GM20000 (cell line): Measurements from ENCODE around the gene GFM1.
A peak's percentile ranks its signal among the peaks of the same experiment; 100 is the strongest.

Source experiments
- DNase-seq: peaks from one replicate; pipeline ENCODE4 v3.0.0; 2012; ENCODE audit warnings: low spot score
- CTCF ChIP-seq: IDR thresholded peaks from 2 replicates; pipeline ENCODE4 v1.5.1; 2012; ENCODE audit warnings: mild to moderate bottlenecking, control low read depth; ENCODE audit errors: extremely low read depth, missing control alignments

Gene GFM1

GRCh38 chr3:158642005-158642404, 2.3 kb upstream of the GFM1 start:
- no peak for TF ChIP-seq CTCF
- no peak for DNase-seq

DNA sequence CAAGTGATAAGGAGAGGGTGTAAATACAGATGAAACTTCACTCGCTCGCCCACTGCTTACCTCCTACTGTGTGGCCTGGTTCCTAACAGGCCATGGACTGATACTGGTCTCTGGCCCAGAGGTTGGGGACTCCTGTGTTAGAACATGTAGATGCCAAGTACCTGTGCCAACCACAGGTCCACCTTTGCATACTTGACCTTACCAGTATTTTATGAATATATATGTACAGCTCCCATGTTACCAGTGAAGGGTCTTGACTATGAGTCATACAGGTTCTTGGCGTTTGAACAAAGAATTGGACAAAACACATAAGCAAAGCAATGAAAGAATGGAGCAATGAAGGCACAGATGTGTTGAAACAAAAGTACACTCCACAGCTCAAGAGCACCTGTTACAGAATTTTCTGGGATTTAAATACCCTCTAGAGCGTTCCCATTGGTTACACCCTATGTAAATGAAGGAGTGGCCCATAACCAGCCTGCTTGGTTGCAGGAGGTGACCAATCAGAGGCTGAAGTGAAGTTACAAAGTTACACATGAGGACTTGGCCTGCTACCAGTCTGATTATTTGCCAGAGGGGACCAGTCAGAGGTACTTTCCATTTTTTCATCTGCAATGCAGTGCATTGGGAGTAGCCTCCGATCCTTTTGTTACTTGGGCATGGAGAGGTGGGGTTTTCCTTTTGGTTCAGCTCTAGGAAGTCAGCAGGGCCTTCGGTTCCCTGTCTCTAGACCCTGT, 1.7 kb upstream of the GFM1 start:
- TF ChIP-seq CTCF: no peak
- no peak for DNase-seq

GRCh38 chr3:158649791-158650190, 5.5 kb downstream of the GFM1 start:
- no peak for DNase-seq
- TF ChIP-seq CTCF: no peak

GRCh38 chr3:158651192-158651591, 6.9 kb downstream of the GFM1 start:
- TF ChIP-seq CTCF: no peak
- no peak for DNase-seq

GRCh38 chr3:158652463-158652862, 8.1 kb downstream of the GFM1 start:
- no peak for DNase-seq
- no peak for TF ChIP-seq CTCF

- no peak for DNase-seq
- TF ChIP-seq CTCF: no peak
Measured at GRCh38 chr3:158658889-158659288, 14.6 kb downstream of the GFM1 start.

DNA sequence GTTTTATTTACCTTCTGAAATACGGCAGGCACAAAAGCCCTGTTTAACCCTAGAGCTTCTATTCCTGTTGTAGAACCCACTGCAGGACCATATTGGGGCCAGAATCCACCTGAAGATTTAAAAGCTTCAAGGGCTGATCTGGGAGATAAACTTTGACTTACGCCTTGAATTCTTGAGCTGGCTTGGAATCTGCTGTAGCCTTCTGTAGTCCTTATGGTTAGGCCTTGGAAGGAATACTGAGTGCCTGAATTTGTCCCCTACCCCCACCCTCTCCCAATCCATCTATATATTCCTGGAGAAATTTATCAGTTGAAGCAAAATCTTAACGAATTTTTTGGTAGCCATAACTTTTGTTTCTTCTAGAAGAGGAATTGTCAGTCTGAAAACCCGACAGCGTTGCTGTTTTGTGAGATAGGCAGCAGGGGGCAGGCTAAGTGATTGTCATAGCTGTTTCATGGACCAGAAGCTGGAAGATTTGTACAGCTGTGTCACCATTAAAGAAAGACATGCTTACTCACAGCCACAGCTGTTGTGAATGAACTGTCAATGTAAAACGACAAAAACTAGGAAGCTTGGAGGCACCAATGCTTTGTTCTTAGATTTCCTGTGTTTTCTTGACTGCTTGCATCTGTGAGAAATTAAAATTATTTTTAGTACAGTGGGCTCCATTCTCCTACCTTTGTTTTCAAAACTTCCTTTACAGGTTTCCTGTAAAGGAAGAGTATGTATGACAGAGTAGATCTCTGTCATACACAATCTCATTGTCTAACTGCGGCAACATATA, 15.3 kb downstream of the GFM1 start:
- peak; percentile 56 for DNase-seq
- peak; percentile 63 for TF ChIP-seq CTCF
